ENCODE data around the gene GTF3C4. TPM values are rescaled to one million over a fixed set of nuclear protein-coding genes. Genes with fewer than 3 reads are reported as not detected.

The GTF3C4 gene
- polyA plus RNA-seq, 1 of the 3 experiments (the other 2 are of a cell fraction), result 2.8 TPM

- TF ChIP-seq YY1 (IDR thresholded peaks at IDR 0.05; ENCODE audit: low read depth) (no peak), EZH2phosphoT487 (IDR thresholded peaks at IDR 0.05; ENCODE audit: borderline replicate concordance, low read depth) (no peak), MAX (IDR thresholded peaks at IDR 0.05; ENCODE audit: low read depth) (no peak), NRF1 (IDR thresholded peaks at IDR 0.05; ENCODE audit: low read depth, low read length) (no peak), FOXJ3 (CRISPR knock-in tag; IDR thresholded peaks at IDR 0.05) (no peak), FOSL2 (IDR thresholded peaks at IDR 0.05; ENCODE audit: borderline replicate concordance, low read depth) (no peak), ZBTB33 (IDR thresholded peaks at IDR 0.05; ENCODE audit: borderline replicate concordance, low read depth) (no peak), CTCF (IDR thresholded peaks at IDR 0.05) (no peak), TCF12 (IDR thresholded peaks at IDR 0.05) (no peak), EP300 (IDR thresholded peaks at IDR 0.05; ENCODE audit: borderline replicate concordance in 1 of 2, low read depth in 1 of 2, low read length in 1 of 2) (no peak), GABPA (IDR thresholded peaks at IDR 0.05; ENCODE audit: low read depth) (no peak), CHD2 (IDR thresholded peaks at IDR 0.05; ENCODE audit: low read length, partially characterized antibody) (no peak), TAF1 (IDR thresholded peaks at IDR 0.05; ENCODE audit: borderline replicate concordance, low read depth, low read length) (no peak), ELF1 (IDR thresholded peaks at IDR 0.05) (no peak), NFIC (IDR thresholded peaks at IDR 0.05; ENCODE audit: borderline replicate concordance) (no peak)
Measured at GRCh38 chr9:132697230-132697629, 27.0 kb downstream of the GTF3C4 start.

More at GRCh38 chr9:132697230-132697629, 27.0 kb downstream of the GTF3C4 start:
- H3K36me3 ChIP-seq (replicated peaks in 1 of 2; ENCODE audit: control insufficient read depth in 1 of 2, insufficient read depth in 2 of 2, low read length in 1 of 2), result peaks cover 9 to 19% of the 10 kb centered on the region in 2 experiments
- no peak overlapping the region for H2AFZ ChIP-seq (ENCODE audit: low read depth)
- ChIA-PET CTCF (interaction anchor here (1.0 to 1.5 kb wide), 2 partner anchors 122 to 325 kb away, joined by 3 read pairs; no protein-coding TSS in a partner anchor), POLR2A (no interaction called here)
- peaks cover 8% of the 10 kb centered on the region for H3F3A ChIP-seq (replicated peaks; ENCODE audit: insufficient read depth)
- H3K4me3 ChIP-seq (ENCODE audit: low read depth in 2 of 2, low read length in 1 of 2), result no peak overlapping the region
- no peaks in the 10 kb centered on the region for H3K27me3 ChIP-seq (ENCODE audit: insufficient read depth)
- H3K9me2 ChIP-seq, result no peaks in the 10 kb centered on the region
- no peak overlapping the region for H3K4me2 ChIP-seq
- no peaks in the 10 kb centered on the region for H3K79me2 ChIP-seq (ENCODE audit: insufficient read depth)
- no peak overlapping the region for H3K9ac ChIP-seq
- H4K20me1 ChIP-seq (ENCODE audit: insufficient read depth), result no peaks in the 10 kb centered on the region
- DNase-seq, result no peak
- H3K27ac ChIP-seq (ENCODE audit: low read depth in 2 of 2, low read length in 1 of 2), result no peak overlapping the region
- peaks cover 11% of the 10 kb centered on the region; the same call in 1 of the 2 replicates for H3K9me3 ChIP-seq
- no peaks in the 10 kb centered on the region for H3K4me1 ChIP-seq (ENCODE audit: control insufficient read depth in 1 of 2, insufficient read depth in 2 of 2, low read depth in 1 of 2, low read length in 1 of 2)
